Stimulated activated CD4-positive, alpha-beta T cell treated with anti-CD3 and anti-CD28 coated beads, Interleukin-12 subunit alpha, Interleukin-12 subunit beta, amount 100 ng/mL, for 24 hours (primary cell): ENCODE results near the gene FIZ1.
A peak's percentile ranks its signal among the peaks of the same experiment; 100 is the strongest.

ENCODE experiments used
- DNase-seq, 2 experiments: peaks; one replicate each; pipeline ENCODE4 v3.0.0-alpha.2; 2020; ENCODE audit warnings: low read depth in 2 of 2

FIZ1 gene

DNA sequence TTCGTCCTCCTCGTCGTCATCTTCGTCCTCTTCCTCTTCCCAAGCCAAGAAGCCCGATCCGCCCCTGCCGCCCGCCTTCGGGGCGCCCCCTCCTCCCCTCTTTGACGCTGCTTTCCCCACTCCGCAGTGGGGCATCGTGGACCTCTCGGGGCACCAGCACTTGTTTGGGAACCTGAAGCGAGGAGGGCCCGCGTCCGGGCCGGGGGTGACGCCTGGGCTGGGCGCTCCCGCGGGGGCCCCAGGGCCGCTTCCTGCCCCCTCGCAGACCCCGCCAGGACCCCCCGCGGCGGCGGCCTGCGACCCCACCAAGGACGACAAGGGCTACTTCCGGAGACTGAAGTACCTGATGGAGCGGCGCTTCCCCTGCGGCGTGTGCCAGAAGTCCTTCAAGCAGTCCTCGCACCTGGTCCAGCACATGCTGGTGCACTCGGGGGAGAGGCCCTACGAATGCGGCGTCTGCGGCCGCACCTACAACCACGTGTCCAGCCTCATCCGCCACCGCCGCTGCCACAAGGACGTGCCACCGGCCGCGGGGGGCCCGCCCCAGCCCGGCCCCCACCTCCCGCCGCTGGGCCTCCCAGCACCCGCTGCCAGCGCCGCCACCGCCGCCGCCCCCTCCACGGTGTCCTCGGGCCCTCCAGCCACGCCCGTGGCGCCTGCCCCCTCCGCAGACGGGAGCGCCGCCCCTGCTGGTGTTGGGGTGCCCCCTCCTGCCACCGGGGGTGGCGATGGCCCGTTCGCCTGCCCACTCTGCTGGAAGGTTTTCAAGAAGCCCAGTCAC lies 14.8 kb upstream of the FIZ1 start:
- DNase-seq: no peak

DNA sequence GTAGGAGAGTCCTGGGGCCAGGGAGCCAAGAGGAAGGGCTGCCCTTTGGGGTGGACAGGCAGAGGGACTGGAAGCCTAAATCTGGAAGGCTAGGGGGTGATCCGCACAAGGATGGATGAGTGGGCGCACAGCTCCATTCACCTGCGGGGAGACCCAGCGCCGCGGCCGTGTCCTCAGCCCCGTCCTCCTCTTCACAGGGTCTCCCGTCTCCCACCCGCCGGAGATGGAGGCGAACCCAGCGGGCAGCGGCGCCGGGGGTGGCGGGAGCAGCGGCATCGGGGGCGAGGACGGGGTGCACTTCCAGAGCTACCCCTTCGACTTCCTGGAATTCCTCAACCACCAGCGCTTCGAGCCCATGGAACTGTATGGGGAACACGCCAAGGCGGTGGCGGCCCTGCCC lies 14.1 kb upstream of the FIZ1 start:
- no peak for DNase-seq

DNA sequence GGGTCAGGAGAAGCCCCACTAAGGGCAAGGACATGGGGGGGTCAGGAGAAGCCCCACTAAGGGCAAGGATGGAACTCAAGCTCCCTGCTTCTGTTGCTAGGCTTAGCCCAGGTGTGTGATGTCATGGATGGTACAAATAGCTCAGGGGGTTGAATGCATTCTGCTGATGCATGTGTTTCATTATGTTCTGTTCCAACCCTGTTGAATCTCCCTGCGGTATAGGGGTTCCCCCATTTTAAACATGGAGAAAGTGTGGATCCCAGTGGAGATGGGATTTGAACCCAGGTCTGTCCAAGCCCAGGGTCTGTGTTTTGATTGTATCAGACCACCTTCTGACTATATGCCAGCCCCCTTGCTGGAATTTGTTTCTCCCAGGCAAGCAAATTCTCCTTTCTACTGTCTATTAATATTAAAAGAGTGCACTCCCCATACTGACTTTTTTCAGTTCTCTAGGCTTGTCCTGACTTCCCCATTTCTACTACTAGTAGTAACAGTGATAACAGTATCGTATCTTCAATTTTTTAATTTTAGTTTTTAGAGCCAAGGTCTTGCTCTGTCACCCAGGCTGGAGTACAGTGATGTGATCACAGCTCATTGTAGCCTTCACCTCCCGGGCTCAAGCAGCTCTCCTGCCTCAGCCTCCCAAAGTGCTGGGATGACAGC lies 12.8 kb upstream of the FIZ1 start:
- no peak for DNase-seq

- no peak for DNase-seq
These were observed 12.1 kb upstream of the FIZ1 start for GRCh38 chr19:55611300-55611982.

DNA sequence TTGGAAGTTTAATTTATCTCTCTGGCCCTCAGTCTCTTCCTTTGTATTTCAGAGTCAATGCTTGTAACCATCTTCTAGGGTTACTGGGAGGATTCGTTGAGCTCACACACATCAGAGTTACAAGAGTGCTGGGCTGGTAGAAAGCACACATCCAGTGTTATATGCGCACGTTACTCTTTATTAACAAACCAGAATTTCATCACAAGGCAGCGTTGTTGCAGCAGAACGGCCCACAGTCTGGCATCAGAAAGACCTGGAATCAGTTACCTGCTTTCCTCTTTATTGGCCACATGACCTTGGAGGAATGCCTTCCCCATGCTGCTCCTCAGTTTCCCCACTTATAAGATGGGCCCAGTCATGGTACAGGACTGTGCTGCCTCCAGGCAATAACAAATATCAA lies 10.0 kb upstream of the FIZ1 start:
- no peak for DNase-seq

DNA sequence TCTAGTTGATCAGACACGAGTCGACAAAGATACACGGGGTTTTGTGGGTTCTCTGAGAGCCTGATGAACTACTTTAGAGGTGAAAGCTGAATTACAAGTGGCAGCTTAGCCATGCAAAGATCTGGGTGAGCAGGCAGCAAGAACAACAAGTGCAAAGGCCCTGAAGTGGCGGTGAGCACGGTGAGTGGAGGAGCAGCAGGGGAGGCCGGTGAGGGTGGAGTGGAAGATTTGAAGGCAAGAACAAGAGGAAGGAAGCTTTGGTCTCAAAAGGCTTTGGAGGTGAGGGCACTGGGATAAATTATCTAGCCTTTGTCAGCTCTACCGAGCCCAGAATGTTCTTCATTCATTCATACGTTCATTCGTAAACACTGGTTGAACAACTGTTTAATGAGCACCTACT lies 7.5 kb upstream of the FIZ1 start:
- DNase-seq: no peak

DNA sequence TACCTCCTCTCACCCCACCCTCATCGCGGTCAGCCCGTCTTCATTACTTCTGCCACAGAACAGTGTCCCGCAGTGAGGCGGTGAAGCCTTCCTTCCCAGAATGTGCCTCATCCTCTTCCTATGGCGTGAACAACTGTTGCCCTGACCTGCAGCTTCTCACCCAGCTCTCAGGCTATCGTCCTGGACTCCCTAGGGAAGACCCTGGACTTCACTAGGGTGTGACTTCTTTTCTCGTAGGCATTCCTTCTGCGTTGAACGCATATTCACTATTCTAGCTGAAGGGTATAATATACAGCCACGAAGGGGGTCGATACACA lies 7.1 kb upstream of the FIZ1 start:
- DNase-seq: no peak

- DNase-seq: peak in 1 of 2 experiments; percentile 70
These were observed 6.5 kb upstream of the FIZ1 start, which contains the start of gene ZNF865 for GRCh38 chr19:55605637-55606470. TSS of gene ZNF865 (plus strand) at chr19:55605647. CDS start at chr19:55613619, 7,972 bp downstream.

- peak; percentile 98 for DNase-seq
These were observed 5.9 kb upstream of the FIZ1 start for GRCh38 chr19:55605207-55605636.

DNA sequence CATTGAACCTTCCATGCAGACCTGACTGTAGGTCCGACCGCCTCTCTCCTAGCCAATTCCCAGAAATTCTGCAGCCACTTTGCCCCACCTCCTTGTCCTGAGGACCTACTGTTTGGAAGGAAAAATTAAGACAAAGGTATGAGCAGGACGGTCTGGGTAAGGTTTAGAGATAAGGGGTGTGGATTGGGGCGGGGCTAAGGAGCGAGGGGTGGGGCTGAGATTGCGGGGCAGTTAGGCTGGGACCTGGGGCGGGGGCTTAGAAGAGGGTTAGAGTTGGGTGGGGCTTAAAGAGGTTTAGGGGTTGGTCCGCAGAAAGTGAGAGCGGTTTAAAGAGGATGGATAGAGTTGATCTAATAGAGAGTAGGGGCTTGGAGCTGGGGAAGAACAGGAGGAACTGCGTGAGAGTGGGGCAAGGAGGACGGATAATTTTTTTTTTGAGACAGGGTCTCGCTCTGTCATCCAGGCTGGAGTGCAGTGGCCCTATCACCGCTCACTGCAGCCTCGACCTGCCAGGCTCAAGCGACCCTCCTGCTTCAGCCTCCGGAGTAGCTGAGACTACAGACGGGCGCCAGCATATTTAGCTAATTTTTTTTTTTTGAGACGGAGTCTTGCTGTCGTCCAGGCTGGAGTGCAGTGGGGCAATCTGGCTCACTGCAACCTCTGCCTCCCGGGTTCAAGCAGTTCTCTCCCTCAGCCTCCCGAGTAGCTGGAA lies 4.4 kb upstream of the FIZ1 start:
- no peak for DNase-seq

DNA sequence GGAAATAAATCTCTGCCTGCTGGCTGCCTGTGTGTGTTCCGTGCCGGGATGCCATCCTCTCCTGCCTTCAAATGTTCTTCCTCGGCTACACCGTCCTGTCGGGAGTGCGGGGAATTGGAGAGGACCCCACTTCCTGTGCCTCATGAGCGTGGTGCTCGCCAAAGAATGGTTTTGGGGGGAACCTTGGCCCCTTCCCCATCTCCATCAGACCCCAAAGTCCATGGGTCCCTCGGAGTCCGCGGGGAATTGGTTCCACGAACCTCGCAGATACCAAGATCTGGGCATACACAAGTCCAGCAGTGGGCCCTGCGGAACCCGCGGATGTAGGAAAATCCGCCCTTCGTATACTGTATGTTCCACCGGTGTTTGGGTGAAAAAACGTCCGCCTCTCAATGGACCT lies 3.8 kb upstream of the FIZ1 start:
- no peak for DNase-seq

- DNase-seq: no peak
These were observed 3.0 kb upstream of the FIZ1 start for GRCh38 chr19:55602104-55603001.

DNA sequence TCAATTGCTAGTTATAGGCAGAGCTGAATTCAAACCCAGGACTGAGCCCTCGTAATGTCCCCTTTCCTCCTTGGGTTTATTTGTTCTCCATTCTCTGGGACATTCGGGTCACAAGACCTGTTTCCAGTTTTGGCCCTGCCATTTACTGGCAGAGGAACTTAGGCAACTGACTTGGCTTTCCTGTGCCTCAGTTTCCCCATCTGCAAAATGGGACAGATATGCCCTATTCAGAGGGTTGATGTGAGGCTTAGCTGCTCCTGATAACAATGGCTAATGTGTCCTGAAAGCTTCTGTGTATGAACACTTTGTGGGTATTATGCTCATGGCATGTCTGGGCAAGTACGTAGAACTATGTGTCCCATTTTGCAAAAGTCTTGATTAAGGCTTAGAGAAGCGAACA lies 1.8 kb upstream of the FIZ1 start:
- no peak for DNase-seq

- no peak for DNase-seq
These were observed 1.3 kb upstream of the FIZ1 start for GRCh38 chr19:55600662-55601028.

- peak; percentile 68 to 71 for DNase-seq
These were observed 735 bp upstream of the FIZ1 start, which contains the start of gene ZNF524 for GRCh38 chr19:55599842-55600661. TSS of gene ZNF524 (plus strand) at chr19:55600288. CDS start at chr19:55602113, 1,825 bp downstream.

DNA sequence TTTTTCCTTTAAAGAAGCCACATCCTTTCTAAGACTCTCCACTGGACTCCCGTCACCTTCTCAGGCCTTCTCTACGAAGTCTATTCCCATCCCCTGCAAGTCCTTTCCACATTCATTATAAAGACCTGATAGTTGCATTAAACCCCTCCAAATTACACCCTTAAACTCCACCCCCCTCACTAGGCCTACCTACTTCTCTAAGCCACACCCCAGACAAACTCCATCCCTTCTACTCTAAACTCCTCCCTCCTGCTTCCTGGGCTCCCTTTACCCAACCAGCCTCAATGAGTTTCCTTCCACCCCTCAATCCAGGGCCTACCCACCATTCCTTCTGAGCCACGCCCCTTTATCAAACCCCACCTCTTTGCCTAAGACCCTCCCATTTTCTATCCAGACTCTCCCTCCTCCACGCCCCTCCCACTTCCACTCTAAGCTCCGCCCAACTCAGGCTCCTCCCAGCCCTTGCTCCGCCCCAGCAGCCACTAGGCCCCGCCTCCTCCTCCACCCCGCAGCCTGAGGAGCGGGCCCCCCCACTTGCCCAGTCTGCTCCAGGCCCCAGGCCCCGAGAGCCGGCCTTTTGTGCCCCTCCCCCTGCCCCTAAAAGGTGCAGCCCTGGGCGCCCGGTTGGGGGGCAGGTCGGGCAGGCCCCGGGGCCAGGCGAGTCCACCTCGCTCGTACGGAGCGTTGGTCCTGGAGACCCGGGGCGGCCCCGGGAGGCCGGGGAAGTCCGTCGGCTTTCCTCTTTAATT lies 424 bp downstream of the FIZ1 start:
- peak; percentile 88 to 90 for DNase-seq

DNA sequence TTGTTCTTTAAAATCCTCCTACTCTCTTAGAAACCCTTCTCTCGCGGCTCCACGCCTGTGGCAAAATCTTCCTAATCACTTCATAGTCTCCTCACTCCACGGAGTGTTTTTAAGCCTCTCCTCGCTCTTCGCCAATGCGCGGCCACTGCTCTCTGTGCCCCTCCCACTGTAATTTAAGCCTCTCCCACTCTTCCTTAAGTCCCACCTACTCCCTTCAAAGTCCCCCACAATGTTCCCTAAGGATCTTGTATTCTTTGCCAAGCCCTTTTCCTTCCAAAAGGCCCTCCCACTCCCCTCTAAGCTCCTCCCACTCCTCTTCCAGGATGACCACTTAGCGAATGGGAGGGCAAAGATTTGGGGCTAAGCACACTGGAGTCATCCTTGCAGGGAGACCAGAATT lies 1.3 kb downstream of the FIZ1 start:
- DNase-seq: no peak

DNA sequence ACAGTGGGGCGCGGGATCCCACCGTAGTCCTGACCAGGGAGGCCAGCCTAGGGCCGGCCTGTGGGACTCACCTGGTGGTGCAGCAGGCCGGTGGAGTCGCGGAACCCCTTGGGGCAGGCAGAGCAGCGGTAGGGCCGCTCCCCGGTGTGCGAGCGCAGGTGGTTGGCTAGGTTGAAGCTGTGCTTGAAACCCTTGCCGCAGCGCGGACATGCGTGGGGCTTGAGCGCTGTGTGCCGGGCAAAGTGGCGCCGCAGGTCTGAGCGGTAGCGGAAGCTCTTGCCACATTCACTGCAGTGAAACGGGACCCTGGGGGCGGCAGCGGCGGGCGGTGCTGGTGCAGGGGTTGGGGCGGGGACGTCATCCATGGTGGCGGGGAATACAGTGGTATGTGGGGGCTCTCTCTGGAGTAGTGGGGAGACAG lies 1.8 kb downstream of the FIZ1 start:
- DNase-seq: no peak

DNA sequence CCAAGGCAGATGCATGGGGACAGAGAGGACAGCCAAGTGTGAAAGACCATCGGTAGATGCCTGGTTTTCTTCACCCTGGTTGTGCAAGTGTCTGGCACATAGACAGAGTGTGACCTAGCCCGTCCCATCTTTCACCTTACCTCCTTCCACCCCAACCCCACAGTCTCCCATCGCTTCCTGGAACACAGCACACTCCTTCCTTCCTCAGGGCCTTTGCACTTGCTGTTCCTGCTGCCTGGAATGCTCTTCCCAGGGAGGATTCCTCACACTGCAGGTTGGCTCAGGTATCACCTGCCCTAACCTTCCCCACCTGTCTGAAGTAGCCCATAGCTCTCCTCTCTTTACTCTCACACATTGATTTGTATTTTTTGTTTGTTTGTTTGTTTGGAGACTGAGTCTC lies 3.0 kb downstream of the FIZ1 start:
- DNase-seq: no peak
